Thyroid gland (tissue), 4 donors: Measurements from ENCODE around the gene DSCAM.

Experiments
- CTCF ChIP-seq, 6 experiments: fragments of 200-600 bp in 3 of 6; fragments of 450-650 bp in 3 of 6; sonication (generic) in 3 of 6; IDR thresholded peaks; one replicate each; pipeline ENCODE4 v1.5.1; 2016 to 2019; ENCODE audit warnings: antibody characterized with exemption in 6 of 6, mild to moderate bottlenecking in 2 of 6, inconsistent platforms in 1 of 6, moderate library complexity in 1 of 6
- POLR2A ChIP-seq, 2 donors: fragments of 450-650 bp; IDR thresholded peaks; one replicate each; pipeline ENCODE4 v1.6.1; 2017; ENCODE audit warnings: antibody characterized with exemption in 2 of 2, mild to moderate bottlenecking in 2 of 2, moderate library complexity in 1 of 2

DNA sequence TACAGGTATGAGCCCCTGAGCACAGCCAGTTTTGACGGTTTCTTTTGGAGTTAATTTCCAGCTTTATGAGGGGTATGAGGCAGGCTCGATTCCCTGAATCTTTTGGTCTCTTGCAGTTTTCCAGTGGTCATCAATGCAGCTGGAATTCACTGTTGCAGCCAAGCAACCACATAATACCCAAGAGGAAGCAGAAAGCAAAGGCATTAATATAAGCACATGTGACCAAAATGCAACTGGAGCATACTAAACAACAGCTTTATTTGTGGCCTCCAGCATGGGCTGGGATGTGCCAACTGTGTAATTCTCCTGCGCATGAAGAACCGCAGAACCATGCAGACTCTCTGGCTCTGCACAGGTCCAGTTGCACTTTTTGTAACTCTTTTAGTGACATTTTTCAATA is 33.0 kb downstream of the DSCAM start:
- TF ChIP-seq CTCF (IDR thresholded peaks at IDR 0.05): no peak
- no peak for TF ChIP-seq POLR2A (IDR thresholded peaks at IDR 0.05)
